IMR-90 (cell line): ENCODE results near the gene NUB1. TPM values are rescaled to one million over a fixed set of nuclear protein-coding genes. Genes with fewer than 3 reads are reported as not detected.

Source experiments
- ATAC-seq: fragments of 200-7000 bp; cut with Tn5 transposase; 2 replicates; pipeline ENCODE4 v1.9.1; 2020; ENCODE audit warnings: low read depth, mild to moderate bottlenecking, moderate library complexity
- BruUV-seq: library from RNA; stranded (reverse); fragments of 400-500 nt; replicated peaks from 2 replicates; lab custom pipeline; 2021; lab: Mats Ljungman, UMichigan
- CTCF ChIA-PET: fragments of 300-600 bp; formaldehyde crosslinking; extraction: SDS; loops from one replicate; lab custom pipeline; 2021; ENCODE audit warnings: antibody characterized with exemption; lab: Yijun Ruan, JAX
- POLR2A ChIA-PET: fragments of 300-600 bp; sonication (Branson Sonifier 250); formaldehyde crosslinking; loops from one replicate; lab custom pipeline; 2022; ENCODE audit warnings: antibody characterized with exemption; ENCODE audit not compliant: unreplicated experiment; lab: Charles Lee
- DNase-seq: peaks from one replicate; pipeline ENCODE4 v3.0.0; 2013
- H2AFZ ChIP-seq: replicated peaks from 2 replicates; pipeline ENCODE3; 2013; ENCODE audit warnings: low read length, mild to moderate bottlenecking; ENCODE audit not compliant: poor library complexity
- H2AK5ac ChIP-seq: 2 replicates; pipeline ENCODE4 v1.6.1; 2013; ENCODE audit warnings: low read depth, low read length, inconsistent platforms
- H2AK9ac ChIP-seq: replicated peaks from 2 replicates; pipeline ENCODE3; 2013; ENCODE audit warnings: mild to moderate bottlenecking, low read depth, low read length, moderate library complexity; ENCODE audit not compliant: poor library complexity
- H2BK120ac ChIP-seq: 2 replicates; pipeline ENCODE4 v1.6.1; 2013; ENCODE audit warnings: low read depth, low read length, inconsistent platforms
- H2BK15ac ChIP-seq: 3 replicates; pipeline ENCODE4 v1.6.1; 2013; ENCODE audit warnings: low read depth, low read length, inconsistent platforms
- H2BK20ac ChIP-seq: 2 replicates; pipeline ENCODE4 v1.6.1; 2013; ENCODE audit warnings: low read depth, mild to moderate bottlenecking, inconsistent platforms, low read length, moderate library complexity
- H2BK5ac ChIP-seq: 2 replicates; pipeline ENCODE4 v1.6.1; 2013; ENCODE audit warnings: mild to moderate bottlenecking, low read depth, low read length, inconsistent platforms; ENCODE audit not compliant: poor library complexity, severe bottlenecking
- H3K14ac ChIP-seq: replicated peaks from 2 replicates; pipeline ENCODE4 v1.6.1; 2013; ENCODE audit warnings: low read depth, low read length, inconsistent platforms
- H3K18ac ChIP-seq: 2 replicates; pipeline ENCODE4 v1.6.1; 2013; ENCODE audit warnings: low read depth, low read length, control low read depth
- H3K23ac ChIP-seq: 2 replicates; pipeline ENCODE4 v1.6.1; 2013; ENCODE audit warnings: low read depth, low read length, inconsistent platforms
- H3K27ac ChIP-seq: 2 replicates; pipeline ENCODE4 v1.5.1; 2013; ENCODE audit warnings: mild to moderate bottlenecking, control low read depth, low read length; ENCODE audit not compliant: insufficient read depth
- H3K27me3 ChIP-seq: 2 replicates; pipeline ENCODE4 v1.6.1; 2013; ENCODE audit warnings: low read length; ENCODE audit not compliant: control insufficient read depth, insufficient read depth
- H3K36me3 ChIP-seq: 2 replicates; pipeline ENCODE4 v1.6.1; 2013; ENCODE audit warnings: low read length, mixed read lengths; ENCODE audit not compliant: control insufficient read depth, insufficient read depth
- H3K4ac ChIP-seq: 2 replicates; pipeline ENCODE4 v1.6.1; 2013; ENCODE audit warnings: low read depth, low read length, inconsistent platforms
- H3K4me1 ChIP-seq: 2 replicates; pipeline ENCODE4 v1.6.1; 2013; ENCODE audit warnings: low read length, mixed read lengths; ENCODE audit not compliant: control insufficient read depth, insufficient read depth
- H3K4me2 ChIP-seq: 2 replicates; pipeline ENCODE4 v1.6.1; 2013; ENCODE audit warnings: low read depth, mild to moderate bottlenecking, control low read depth, low read length, moderate library complexity
- H3K4me3 ChIP-seq: 2 replicates; pipeline ENCODE4 v1.5.1; 2013; ENCODE audit warnings: low read depth, mild to moderate bottlenecking, control low read depth, low read length, moderate library complexity; ENCODE audit not compliant: insufficient read depth
- H3K56ac ChIP-seq: 2 replicates; pipeline ENCODE4 v1.6.1; 2013; ENCODE audit warnings: low read length, inconsistent platforms; ENCODE audit not compliant: insufficient read depth; ENCODE audit errors: extremely low read depth
- H3K79me1 ChIP-seq, 2 experiments: 2 replicates each; pipeline ENCODE4 v1.6.1; 2013; ENCODE audit warnings: low read length in 2 of 2, inconsistent platforms in 1 of 2, low read depth in 1 of 2
- H3K9ac ChIP-seq: 2 replicates; pipeline ENCODE4 v1.6.1; 2013; ENCODE audit warnings: low read depth, low read length, control low read depth
- H3K9me1 ChIP-seq: 2 replicates; pipeline ENCODE4 v1.6.1; 2013; ENCODE audit warnings: low read length, inconsistent platforms; ENCODE audit not compliant: insufficient read depth
- H3K9me3 ChIP-seq: 2 replicates; pipeline ENCODE4 v1.6.1; 2013; ENCODE audit warnings: low read length; ENCODE audit not compliant: control insufficient read depth, insufficient read depth
- H4K20me1 ChIP-seq: 2 replicates; pipeline ENCODE4 v1.6.1; 2013; ENCODE audit warnings: low read length, inconsistent platforms; ENCODE audit not compliant: insufficient read depth
- H4K5ac ChIP-seq: 2 replicates; pipeline ENCODE4 v1.6.1; 2013; ENCODE audit warnings: mild to moderate bottlenecking, low read depth, low read length, control low read depth
- H4K8ac ChIP-seq, 2 experiments: 2 replicates each; pipeline ENCODE4 v1.6.1; 2013; ENCODE audit warnings: low read depth in 2 of 2, low read length in 2 of 2, control low read depth in 1 of 2, inconsistent platforms in 1 of 2
- H4K91ac ChIP-seq: 2 replicates; pipeline ENCODE4 v1.6.1; 2013; ENCODE audit warnings: low read depth, low read length, inconsistent platforms; ENCODE audit not compliant: insufficient read depth
- BHLHE40 ChIP-seq: fragments of 150-350 bp; IDR thresholded peaks from 2 replicates; pipeline ENCODE4 v1.6.1; 2016; ENCODE audit warnings: mild to moderate bottlenecking, low read depth, low read length
- CEBPB ChIP-seq: IDR thresholded peaks from 2 replicates; pipeline ENCODE4 v1.6.1; 2012; ENCODE audit warnings: low read depth, low read length, improper control_type of control experiment
- FOS ChIP-seq: fragments of 150-350 bp; IDR thresholded peaks from 2 replicates; pipeline ENCODE4 v1.6.1; 2016; ENCODE audit warnings: low read depth, low read length
- MAFK ChIP-seq: IDR thresholded peaks from 2 replicates; pipeline ENCODE4 v1.6.1; 2012; ENCODE audit warnings: low read depth, low read length, improper control_type of control experiment
- MAZ ChIP-seq: IDR thresholded peaks from 2 replicates; pipeline ENCODE4 v1.6.1; 2012; ENCODE audit warnings: low read depth, mild to moderate bottlenecking, low read length, improper control_type of control experiment, moderate library complexity, borderline replicate concordance
- NFE2L2 ChIP-seq: fragments of 150-350 bp; IDR thresholded peaks from 2 replicates; pipeline ENCODE4 v1.6.1; 2016; ENCODE audit warnings: low read depth, mild to moderate bottlenecking, low read length
- RAD21 ChIP-seq: IDR thresholded peaks from 2 replicates; pipeline ENCODE4 v1.6.1; 2012; ENCODE audit warnings: low read length, improper control_type of control experiment
- RFX5 ChIP-seq: IDR thresholded peaks from 2 replicates; pipeline ENCODE4 v1.8.0; 2012; ENCODE audit warnings: low read depth, mild to moderate bottlenecking, low read length, moderate library complexity
- WGBS, 2 experiments: methylation state at CpG; one replicate each; pipeline versions ENCODE4 v1.1.5 to v1.1.7; 2013; ENCODE audit warnings: missing lambda C conversion rate in 2 of 2; ENCODE audit not compliant: insufficient read length in 1 of 2; ENCODE audit errors: extremely low coverage in 2 of 2; 5-methylcytosine and 5-hydroxymethylcytosine counted together
- dilution Hi-C: fragments of 300-500 bp; cut with HindIII; formaldehyde crosslinking; loops from one replicate; pipeline ENCODE4 v1.14.3; 2018; ENCODE audit warnings: low sequenced_read_pairs; ENCODE audit not compliant: unreplicated experiment
- in situ Hi-C: fragments of 300-500 bp; cut with MboI; formaldehyde crosslinking; loops from 3 replicates; pipeline ENCODE4 v1.14.3; 2019; ENCODE audit warnings: low sequenced_read_pairs, inconsistent platforms, mixed read lengths
- intact Hi-C: fragments of 100-400 bp; cut with micrococcal nuclease; formaldehyde crosslinking; loops from 2 replicates; pipeline ENCODE4 v1.10.0; 2022
- polyA plus RNA-seq, 3 experiments: library from polyadenylated mRNA; depleted of rRNA; stranded (reverse); fragments of >200 nt; gene quantifications; 2 replicates each; pipeline ENCODE4 v1.2.3, GENCODE V29; 2012; ENCODE audit warnings: low replicate concordance in 1 of 3
- total RNA-seq: library from RNA; depleted of rRNA; stranded (reverse); fragments of >200 nt; gene quantifications from 2 replicates; pipeline ENCODE4 v1.2.3, GENCODE V29; 2012
- TF ChIP-seq, protein P1 (sequence below): fragments of 150-350 bp; IDR thresholded peaks from 2 replicates; pipeline ENCODE4 v1.6.1; 2016; ENCODE audit warnings: low read depth, mild to moderate bottlenecking, low read length, moderate library complexity, borderline replicate concordance
- TF ChIP-seq, protein P2 (sequence below): fragments of 150-350 bp; IDR thresholded peaks from 2 replicates; pipeline ENCODE4 v1.6.1; 2017; ENCODE audit warnings: mild to moderate bottlenecking, antibody characterized with exemption, low read length, low read depth

Gene NUB1
- total and polyA plus RNA-seq, 2 of the 4 experiments (the other 2 are of a cell fraction) = 20.1 to 29.7 TPM

- no peak overlapping the region for H2BK15ac ChIP-seq
- H2AFZ ChIP-seq = peak overlapping the region; percentile 23
- no peak overlapping the region for H3K4me2 ChIP-seq
- no peak overlapping the region for H2AK5ac ChIP-seq
- H3K9me1 ChIP-seq = peaks cover 4% of the 10 kb centered on the region; the same call in 1 of the 2 replicates
- H3K4me1 ChIP-seq = peaks cover 13% of the 10 kb centered on the region; the same call in 1 of the 2 replicates
- no peaks in the 10 kb centered on the region for H3K36me3 ChIP-seq
- H3K56ac ChIP-seq = no peak overlapping the region
- H4K5ac ChIP-seq = no peak overlapping the region
- H3K18ac ChIP-seq = no peak overlapping the region
- H2BK5ac ChIP-seq = no peak overlapping the region
- dilution Hi-C loops = no loop called here
- H4K20me1 ChIP-seq = peaks cover 3% of the 10 kb centered on the region; the same call in 1 of the 2 replicates
- H2BK120ac ChIP-seq = no peak overlapping the region
- H3K79me1 ChIP-seq = no peaks in the 10 kb centered on the region
- in situ Hi-C loops = loop anchor here (10.0 kb wide), 1 partner anchor 183 kb away; no protein-coding TSS in a partner anchor
- no peak overlapping the region for H4K91ac ChIP-seq
- H3K9me3 ChIP-seq = peaks cover 6% of the 10 kb centered on the region
- H3K4me3 ChIP-seq = no peak overlapping the region
- no peak for ATAC-seq
- TF ChIP-seq RAD21 = no peak
- TF ChIP-seq BHLHE40 = no peak
- TF ChIP-seq, protein P1, sequence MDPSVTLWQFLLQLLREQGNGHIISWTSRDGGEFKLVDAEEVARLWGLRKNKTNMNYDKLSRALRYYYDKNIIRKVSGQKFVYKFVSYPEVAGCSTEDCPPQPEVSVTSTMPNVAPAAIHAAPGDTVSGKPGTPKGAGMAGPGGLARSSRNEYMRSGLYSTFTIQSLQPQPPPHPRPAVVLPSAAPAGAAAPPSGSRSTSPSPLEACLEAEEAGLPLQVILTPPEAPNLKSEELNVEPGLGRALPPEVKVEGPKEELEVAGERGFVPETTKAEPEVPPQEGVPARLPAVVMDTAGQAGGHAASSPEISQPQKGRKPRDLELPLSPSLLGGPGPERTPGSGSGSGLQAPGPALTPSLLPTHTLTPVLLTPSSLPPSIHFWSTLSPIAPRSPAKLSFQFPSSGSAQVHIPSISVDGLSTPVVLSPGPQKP = no peak
- TF ChIP-seq FOS = no peak
- TF ChIP-seq RFX5 = no peak
- no peak for TF ChIP-seq NFE2L2
- TF ChIP-seq CEBPB = no peak
- TF ChIP-seq, protein P2, sequence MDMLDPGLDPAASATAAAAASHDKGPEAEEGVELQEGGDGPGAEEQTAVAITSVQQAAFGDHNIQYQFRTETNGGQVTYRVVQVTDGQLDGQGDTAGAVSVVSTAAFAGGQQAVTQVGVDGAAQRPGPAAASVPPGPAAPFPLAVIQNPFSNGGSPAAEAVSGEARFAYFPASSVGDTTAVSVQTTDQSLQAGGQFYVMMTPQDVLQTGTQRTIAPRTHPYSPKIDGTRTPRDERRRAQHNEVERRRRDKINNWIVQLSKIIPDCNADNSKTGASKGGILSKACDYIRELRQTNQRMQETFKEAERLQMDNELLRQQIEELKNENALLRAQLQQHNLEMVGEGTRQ = no peak
- TF ChIP-seq MAZ = no peak
- no peak for TF ChIP-seq MAFK
- no peak overlapping the region for H3K4ac ChIP-seq
- H3K23ac ChIP-seq = no peak overlapping the region
- no peak overlapping the region for H3K27ac ChIP-seq
- H3K9ac ChIP-seq = no peak overlapping the region
- DNase-seq = no peak
- WGBS, 2 experiments = no CpG with 5 or more reads among the region's 7 CpGs
- CTCF ChIA-PET = no interaction called here
- H4K8ac ChIP-seq = no peak overlapping the region
- no peak overlapping the region for H3K14ac ChIP-seq
- H3K27me3 ChIP-seq = peaks cover 5% of the 10 kb centered on the region
- BruUV-seq = no TSS peak
- intact Hi-C loops = no loop called here
- no peak overlapping the region for H2BK20ac ChIP-seq
- peak overlapping the region; percentile 31 for H2AK9ac ChIP-seq
- POLR2A ChIA-PET = no interaction called here
These were observed 34.1 kb upstream of the NUB1 start for GRCh38 chr7:151307536-151307935.
